ENCODE results near the gene MAPT.

Gene MAPT

DNA sequence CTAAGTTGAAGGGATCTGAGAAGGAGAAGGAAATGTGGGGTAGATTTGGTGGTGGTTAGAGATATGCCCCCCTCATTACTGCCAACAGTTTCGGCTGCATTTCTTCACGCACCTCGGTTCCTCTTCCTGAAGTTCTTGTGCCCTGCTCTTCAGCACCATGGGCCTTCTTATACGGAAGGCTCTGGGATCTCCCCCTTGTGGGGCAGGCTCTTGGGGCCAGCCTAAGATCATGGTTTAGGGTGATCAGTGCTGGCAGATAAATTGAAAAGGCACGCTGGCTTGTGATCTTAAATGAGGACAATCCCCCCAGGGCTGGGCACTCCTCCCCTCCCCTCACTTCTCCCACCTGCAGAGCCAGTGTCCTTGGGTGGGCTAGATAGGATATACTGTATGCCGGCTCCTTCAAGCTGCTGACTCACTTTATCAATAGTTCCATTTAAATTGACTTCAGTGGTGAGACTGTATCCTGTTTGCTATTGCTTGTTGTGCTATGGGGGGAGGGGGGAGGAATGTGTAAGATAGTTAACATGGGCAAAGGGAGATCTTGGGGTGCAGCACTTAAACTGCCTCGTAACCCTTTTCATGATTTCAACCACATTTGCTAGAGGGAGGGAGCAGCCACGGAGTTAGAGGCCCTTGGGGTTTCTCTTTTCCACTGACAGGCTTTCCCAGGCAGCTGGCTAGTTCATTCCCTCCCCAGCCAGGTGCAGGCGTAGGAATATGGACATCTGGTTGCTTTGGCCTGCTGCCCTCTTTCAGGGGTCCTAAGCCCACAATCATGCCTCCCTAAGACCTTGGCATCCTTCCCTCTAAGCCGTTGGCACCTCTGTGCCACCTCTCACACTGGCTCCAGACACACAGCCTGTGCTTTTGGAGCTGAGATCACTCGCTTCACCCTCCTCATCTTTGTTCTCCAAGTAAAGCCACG, 133.0 kb downstream of the MAPT start:
- H3F3A ChIP-seq (ENCODE audit: control insufficient read depth, insufficient read depth), result no peaks in the 10 kb centered on the region

DNA sequence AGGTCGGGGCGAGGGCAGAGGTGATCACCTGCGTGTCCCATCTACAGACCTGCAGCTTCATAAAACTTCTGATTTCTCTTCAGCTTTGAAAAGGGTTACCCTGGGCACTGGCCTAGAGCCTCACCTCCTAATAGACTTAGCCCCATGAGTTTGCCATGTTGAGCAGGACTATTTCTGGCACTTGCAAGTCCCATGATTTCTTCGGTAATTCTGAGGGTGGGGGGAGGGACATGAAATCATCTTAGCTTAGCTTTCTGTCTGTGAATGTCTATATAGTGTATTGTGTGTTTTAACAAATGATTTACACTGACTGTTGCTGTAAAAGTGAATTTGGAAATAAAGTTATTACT, 133.6 kb downstream of the MAPT start:
- H3K4me2 ChIP-seq (ENCODE audit: low read length), result no peak overlapping the region
- H3K27me3 ChIP-seq (ENCODE audit: control insufficient read depth, low read length), result no peaks in the 10 kb centered on the region
- no peak overlapping the region for H3K27ac ChIP-seq (ENCODE audit: low read depth, low read length)
- TF ChIP-seq, protein P1, sequence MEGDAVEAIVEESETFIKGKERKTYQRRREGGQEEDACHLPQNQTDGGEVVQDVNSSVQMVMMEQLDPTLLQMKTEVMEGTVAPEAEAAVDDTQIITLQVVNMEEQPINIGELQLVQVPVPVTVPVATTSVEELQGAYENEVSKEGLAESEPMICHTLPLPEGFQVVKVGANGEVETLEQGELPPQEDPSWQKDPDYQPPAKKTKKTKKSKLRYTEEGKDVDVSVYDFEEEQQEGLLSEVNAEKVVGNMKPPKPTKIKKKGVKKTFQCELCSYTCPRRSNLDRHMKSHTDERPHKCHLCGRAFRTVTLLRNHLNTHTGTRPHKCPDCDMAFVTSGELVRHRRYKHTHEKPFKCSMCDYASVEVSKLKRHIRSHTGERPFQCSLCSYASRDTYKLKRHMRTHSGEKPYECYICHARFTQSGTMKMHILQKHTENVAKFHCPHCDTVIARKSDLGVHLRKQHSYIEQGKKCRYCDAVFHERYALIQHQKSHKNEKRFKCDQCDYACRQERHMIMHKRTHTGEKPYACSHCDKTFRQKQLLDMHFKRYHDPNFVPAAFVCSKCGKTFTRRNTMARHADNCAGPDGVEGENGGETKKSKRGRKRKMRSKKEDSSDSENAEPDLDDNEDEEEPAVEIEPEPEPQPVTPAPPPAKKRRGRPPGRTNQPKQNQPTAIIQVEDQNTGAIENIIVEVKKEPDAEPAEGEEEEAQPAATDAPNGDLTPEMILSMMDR (IDR thresholded peaks at IDR 0.05; ENCODE audit: low read depth, low read length, poor library complexity, severe bottlenecking), result no peak
- TF ChIP-seq EZH2phosphoT487 (IDR thresholded peaks at IDR 0.05; ENCODE audit: borderline replicate concordance, low read length), result no peak
- H3F3A ChIP-seq (ENCODE audit: control insufficient read depth, insufficient read depth), result no peaks in the 10 kb centered on the region
- peaks cover 46% of the 10 kb centered on the region for H3K36me3 ChIP-seq (ENCODE audit: control insufficient read depth, low read length)
- no peak overlapping the region for H3K4me3 ChIP-seq (ENCODE audit: low read length)
- H3K79me2 ChIP-seq (ENCODE audit: control insufficient read depth, low read length), result no peaks in the 10 kb centered on the region
- no peaks in the 10 kb centered on the region for H4K20me1 ChIP-seq (ENCODE audit: control insufficient read depth, insufficient read depth, low read depth, low read length)
- H3K9me3 ChIP-seq (ENCODE audit: control insufficient read depth, insufficient read depth, low read length), result no peaks in the 10 kb centered on the region
- peaks cover 14% of the 10 kb centered on the region; the same call in 1 of the 2 replicates for H3K4me1 ChIP-seq (ENCODE audit: control insufficient read depth, low read length)
- no peaks in the 10 kb centered on the region for H3K9me2 ChIP-seq (replicated peaks; ENCODE audit: control insufficient read depth, low read length)

More for the DNA sequence above, 133.0 kb downstream of the MAPT start:
- H4K20me1 ChIP-seq (ENCODE audit: control insufficient read depth, insufficient read depth, low read depth, low read length), result no peaks in the 10 kb centered on the region
- no peaks in the 10 kb centered on the region for H3K27me3 ChIP-seq (ENCODE audit: control insufficient read depth, low read length)
- H3K4me3 ChIP-seq (ENCODE audit: low read length), result no peak overlapping the region
- no peak for TF ChIP-seq EZH2phosphoT487 (IDR thresholded peaks at IDR 0.05; ENCODE audit: borderline replicate concordance, low read length)
- TF ChIP-seq, protein P1 (IDR thresholded peaks at IDR 0.05; ENCODE audit: low read depth, low read length, poor library complexity, severe bottlenecking), result no peak
- no peaks in the 10 kb centered on the region for H3K9me2 ChIP-seq (replicated peaks; ENCODE audit: control insufficient read depth, low read length)
- H3K27ac ChIP-seq (ENCODE audit: low read depth, low read length), result no peak overlapping the region
- no peak overlapping the region for H3K4me2 ChIP-seq (ENCODE audit: low read length)
- peaks cover 14% of the 10 kb centered on the region; the same call in 1 of the 2 replicates for H3K4me1 ChIP-seq (ENCODE audit: control insufficient read depth, low read length)
- H3K9me3 ChIP-seq (ENCODE audit: control insufficient read depth, insufficient read depth, low read length), result no peaks in the 10 kb centered on the region
- H3K79me2 ChIP-seq (ENCODE audit: control insufficient read depth, low read length), result no peaks in the 10 kb centered on the region
- H3K36me3 ChIP-seq (ENCODE audit: control insufficient read depth, low read length), result peaks cover 40% of the 10 kb centered on the region

DNA sequence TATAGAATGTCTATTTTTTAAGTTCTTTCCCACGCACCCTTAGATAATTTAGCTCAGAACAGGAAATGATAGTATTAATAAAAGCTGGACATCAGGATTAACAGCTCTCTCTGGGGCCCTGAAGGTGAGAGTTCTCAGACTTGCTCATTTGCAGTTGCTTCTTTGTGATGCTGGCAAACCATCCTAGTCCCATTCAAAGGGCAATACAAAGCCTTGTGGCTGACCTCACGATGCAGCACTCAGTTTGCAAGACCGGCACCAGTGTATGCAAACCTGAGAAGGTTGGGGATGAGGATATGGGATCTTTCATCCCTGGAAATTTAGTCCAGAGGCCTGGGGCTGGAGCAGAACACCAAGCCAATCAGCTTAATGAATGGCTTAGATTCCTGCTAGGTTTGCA, 134.0 kb downstream of the MAPT start:
- peaks cover 51% of the 10 kb centered on the region for H3K36me3 ChIP-seq (ENCODE audit: control insufficient read depth, low read length)
- no peaks in the 10 kb centered on the region for H3F3A ChIP-seq (ENCODE audit: control insufficient read depth, insufficient read depth)
- H3K4me1 ChIP-seq (ENCODE audit: control insufficient read depth, low read length), result peaks cover 14% of the 10 kb centered on the region; the same call in 1 of the 2 replicates
- no peak overlapping the region for H3K4me2 ChIP-seq (ENCODE audit: low read length)
- H3K27me3 ChIP-seq (ENCODE audit: control insufficient read depth, low read length), result no peaks in the 10 kb centered on the region
- no peaks in the 10 kb centered on the region for H3K9me3 ChIP-seq (ENCODE audit: control insufficient read depth, insufficient read depth, low read length)
- no peaks in the 10 kb centered on the region for H3K79me2 ChIP-seq (ENCODE audit: control insufficient read depth, low read length)
- H3K27ac ChIP-seq (ENCODE audit: low read depth, low read length), result no peak overlapping the region
- no peaks in the 10 kb centered on the region for H4K20me1 ChIP-seq (ENCODE audit: control insufficient read depth, insufficient read depth, low read depth, low read length)
- H3K4me3 ChIP-seq (ENCODE audit: low read length), result no peak overlapping the region
- H3K9me2 ChIP-seq (replicated peaks; ENCODE audit: control insufficient read depth, low read length), result no peaks in the 10 kb centered on the region
- TF ChIP-seq EZH2phosphoT487 (IDR thresholded peaks at IDR 0.05; ENCODE audit: borderline replicate concordance, low read length), result no peak
- TF ChIP-seq, protein P1 (IDR thresholded peaks at IDR 0.05; ENCODE audit: low read depth, low read length, poor library complexity, severe bottlenecking), result no peak
